HK-2 (cell line): ENCODE measurements around the gene TMOD3.
"Not testable (repeated sequence)": the region's sequence is repeated elsewhere in the genome, so short reads cannot be mapped to it uniquely, and the experiment has no call there.

Experiments
- DNase-seq: peaks from one replicate; pipeline ENCODE4 v3.0.0-alpha.2; 2018; ENCODE audit not compliant: unreplicated experiment

Gene TMOD3

DNA sequence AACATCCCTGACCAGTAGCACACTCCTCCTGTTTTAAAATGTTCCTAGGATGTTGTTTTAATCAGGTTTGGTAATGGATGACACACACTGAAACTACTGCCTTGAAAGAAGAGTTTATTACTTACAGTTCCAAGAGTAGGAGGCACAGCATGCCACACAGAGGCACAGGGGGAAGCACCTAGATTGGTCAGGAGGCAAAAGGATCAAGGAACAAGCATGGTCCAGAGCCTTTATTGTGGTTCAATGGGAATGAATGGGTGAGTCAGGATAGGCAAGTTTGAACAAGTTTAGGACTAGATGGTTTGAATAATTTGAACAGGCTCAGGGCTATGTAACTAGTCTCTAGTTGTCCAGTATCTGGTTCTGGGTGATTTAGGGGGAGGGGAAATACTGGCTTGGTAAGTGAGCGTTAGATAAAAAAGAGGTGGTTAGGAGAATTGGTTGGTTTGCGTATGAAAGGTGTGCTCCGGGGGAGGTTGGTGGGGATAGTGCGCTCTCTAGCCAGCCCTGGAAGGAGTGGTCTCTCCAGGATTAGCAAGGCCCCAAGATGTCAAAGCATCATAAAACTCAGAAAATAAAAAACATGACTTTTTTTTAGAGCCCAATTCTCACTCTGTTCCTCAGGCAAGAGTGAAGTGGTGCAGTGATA lies 35.1 kb downstream of the TMOD3 start:
- no peak for DNase-seq

DNA sequence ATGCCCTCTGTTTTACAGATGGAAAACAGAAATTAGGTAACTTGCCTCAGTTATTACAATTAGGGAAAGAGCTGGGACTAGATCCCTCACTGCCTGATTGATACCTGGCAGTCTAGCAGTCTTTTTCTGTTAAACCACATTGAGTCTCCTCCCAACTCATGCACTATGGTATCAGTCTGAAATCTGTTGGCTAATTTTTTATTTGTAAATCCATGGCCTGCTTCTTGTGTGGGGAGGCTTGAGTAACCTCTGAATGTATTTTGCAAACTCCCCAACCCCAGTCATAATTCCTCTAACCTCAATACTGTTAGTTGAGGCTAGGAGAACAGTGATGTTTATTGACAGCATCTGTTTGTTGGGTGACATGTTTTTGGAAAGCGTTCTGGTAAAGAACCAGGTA lies 35.9 kb downstream of the TMOD3 start:
- no peak for DNase-seq

DNA sequence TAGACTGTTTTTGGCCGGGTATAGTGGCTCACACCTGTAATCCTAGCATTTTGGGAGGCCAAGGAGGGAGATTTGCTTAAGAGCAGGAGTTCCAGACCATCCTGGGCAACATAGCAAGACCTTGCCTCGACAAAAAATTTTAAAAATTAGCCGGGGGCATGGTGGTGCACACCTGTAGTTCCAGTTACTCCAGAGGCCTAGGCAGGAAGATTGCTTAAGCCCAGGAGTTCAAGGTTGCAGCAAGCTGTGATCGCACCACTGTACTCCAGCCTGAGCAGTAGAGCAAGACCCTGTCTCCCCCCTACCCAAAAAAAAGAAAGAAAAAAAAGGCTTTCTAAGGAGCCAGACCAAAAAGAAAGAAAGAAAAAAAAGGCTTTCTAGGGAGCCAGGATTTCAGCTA lies 36.7 kb downstream of the TMOD3 start:
- no peak for DNase-seq

DNA sequence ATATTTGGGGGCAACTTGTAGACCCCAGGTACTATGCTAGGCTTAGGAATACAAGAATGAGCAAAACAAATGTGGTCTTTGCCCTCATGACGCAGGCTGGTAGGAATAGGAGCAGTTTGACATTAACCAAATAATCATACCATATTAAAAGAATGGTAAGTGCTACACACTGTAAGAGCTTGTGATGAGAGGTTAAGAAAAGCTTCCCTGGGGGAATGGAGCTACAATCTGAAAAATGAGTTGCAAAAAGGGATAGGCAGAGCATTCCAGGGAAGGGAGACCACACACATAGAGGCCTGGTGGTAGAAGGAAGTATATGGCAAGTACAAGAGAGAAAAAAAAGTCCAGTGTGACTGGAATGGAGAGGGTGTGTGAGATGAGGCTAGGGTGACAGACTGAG lies 37.3 kb downstream of the TMOD3 start:
- no peak for DNase-seq

DNA sequence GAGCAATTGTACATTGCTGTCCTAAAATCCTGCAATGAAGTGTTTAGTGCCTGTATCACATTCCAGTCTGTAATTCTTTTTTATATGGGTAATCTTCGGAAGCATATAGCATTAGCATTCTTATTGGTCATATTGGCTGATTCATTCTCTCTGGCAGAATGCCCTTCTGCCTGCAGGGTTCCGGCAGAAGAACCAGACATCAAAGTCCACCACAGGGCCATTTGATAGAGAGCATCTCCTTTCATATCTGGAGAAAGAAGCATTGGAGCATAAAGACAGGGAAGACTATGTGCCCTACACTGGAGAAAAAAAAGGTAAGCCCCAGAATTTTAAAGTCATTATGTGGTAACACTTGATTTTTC lies 39.6 kb downstream of the TMOD3 start:
- DNase-seq: no peak

DNA sequence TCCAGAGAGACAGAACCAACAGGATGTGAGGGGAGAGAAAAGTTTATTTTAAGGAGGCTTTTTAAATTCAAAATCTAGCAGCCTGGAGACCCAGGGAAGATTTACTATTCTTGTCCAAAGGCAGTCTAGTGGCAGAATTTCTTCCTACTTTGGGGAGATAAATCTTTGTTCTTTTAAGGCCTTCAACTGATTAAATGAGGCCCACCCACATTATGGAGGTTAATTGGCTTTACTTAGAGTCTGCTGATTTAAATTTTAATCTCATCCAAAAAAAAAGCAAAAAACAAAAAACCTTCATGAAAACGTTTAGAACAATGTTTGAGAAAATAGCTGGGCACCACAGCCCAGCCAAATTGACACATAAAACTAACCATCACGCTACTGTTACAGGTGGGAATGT lies 41.3 kb downstream of the TMOD3 start:
- DNase-seq: no peak

DNA sequence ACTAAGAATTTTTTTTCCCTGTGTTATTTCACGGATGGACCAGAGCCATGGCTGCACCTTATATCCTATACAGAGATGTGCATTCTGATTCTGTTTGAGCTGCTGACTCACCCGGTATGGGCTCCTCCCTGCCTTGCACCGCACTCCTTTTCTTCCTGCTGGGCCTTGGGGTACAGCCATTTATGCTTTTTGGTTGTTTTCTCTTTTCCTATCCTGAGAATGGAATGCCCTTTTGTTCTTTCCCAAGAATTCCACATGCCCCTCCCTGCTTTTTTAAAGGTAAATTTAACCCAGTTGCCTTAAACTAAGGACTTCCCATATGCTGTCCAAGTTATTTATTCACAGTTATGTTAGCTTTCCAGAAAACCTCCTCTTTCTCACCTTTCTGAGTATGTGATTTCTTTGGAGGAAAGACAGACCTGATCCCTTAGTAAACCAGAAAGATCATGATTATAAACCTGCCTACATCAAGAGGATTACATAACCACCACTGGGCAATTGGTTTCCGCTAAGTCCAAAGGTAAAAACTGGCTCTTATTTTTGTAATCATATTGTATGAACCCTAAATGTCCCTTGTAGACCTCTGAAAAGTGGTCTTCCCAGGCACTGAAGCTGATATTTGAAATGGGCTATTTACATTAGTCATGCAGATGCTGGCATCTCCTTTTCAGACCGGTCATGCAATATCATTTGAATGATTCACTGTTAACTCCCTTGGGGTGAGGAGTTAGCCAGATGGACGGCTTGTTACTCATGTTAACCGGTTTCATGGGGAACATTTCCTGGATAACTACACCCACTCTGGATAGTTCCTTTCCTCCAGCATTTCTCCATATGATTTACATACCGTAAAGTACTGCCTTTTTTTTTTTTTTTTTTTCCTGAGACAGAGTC lies 45.5 kb downstream of the TMOD3 start:
- peak; percentile 21 for DNase-seq

DNA sequence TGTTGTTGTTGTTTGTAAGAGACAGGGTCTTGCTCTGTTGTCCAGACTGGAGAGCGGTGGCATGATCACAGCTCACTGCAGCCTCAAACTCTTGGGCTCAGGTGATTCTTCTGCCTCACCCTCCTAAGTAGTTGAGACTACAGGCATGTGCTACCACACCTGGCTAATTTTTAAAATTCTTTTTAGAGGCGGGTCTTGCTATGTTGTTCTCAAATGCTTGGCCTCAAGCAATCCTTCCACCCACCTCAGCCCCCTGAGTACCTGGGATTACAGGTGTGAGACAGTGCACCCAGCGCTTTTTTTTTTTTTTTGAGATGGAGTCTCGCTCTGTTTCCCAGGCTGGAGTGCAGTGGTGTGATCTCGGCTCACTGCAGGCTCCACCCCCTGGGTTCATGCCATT lies 46.7 kb downstream of the TMOD3 start:
- no peak for DNase-seq

DNA sequence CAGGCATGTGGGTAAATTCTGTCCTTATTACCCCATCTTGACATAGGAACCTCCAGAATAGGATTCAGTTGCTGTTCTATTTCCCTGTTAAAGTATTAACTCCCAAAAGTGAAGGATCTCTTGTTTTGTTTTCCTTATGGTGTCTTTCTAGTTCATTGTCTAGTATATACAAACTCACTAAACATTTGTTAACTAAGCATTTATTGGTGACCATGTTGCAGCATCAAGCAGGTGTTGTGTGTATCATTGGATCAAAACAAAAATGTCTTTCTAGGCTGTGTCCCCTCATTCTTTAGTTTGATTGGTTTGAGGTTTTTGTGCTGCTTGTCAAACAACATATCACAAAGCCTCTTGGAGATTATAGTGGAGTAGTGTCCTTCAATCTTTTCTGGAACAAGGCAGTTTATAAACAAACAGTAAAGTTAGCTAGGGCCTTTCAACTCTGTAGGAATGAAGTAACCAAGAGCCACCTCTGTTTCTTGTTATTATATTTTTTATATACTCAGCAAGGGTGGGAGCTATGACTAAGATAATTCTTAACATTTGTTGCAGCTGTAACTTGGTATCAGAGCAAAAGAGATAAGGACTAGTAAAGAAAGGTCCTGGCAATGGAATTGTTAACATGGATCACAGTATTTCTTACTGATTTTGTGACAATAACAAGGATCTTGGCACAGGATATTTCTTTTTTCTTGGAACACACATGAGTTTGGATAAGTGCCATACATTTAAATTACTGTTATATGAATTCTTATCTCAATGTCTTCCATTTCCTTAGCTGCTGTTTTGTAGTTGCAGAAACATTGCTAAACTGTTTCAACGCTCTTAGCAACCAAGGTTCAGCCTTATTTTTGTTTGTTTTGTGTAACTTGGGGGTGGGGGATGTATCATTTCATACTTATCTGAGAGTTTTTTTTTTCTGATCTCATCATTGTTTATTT lies 49.3 kb downstream of the TMOD3 start:
- no peak for DNase-seq

DNA sequence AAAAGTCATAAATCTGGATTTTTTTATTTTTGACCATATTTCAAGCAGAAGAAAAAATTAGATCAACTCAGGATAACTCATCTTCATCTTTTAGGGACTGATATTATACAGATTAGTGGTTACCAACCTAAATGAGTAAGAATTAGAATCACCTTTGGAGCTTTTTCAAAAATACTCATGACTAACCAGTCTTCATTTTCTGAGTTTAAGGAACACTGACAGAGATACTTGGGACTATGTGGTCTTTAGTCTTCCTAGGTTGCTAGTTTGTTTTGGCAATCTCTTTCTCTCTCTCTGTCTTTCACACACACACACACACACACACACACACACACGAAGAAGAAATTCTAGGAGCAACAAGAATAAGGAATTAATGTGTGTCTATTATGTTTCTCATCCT lies 50.1 kb downstream of the TMOD3 start:
- DNase-seq: no peak

DNA sequence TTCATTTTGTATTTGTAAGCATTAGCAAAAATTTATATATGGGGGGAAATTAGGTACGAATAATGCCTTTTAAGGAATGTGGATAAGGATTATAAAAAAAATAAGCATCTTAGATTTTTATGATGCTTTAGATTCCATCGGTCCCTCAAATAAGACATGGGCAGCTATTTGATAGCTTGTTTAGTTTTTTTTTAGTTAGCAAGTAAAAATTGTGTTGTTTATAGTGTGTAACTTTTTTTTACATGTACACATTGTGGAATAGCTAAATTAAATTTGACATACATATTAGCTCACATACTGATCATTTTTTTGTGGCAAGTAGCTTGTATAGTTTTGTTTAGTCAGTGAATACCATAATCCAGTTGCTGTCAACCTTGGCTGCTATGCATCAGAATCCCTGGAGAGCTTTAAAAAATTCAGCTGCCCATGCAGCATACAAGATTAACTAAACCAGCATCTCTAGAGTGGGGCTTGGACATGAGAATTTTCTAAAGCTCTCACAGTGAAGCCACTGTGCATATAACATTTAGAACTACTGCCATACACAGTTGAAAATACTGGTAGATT lies 53.9 kb downstream of the TMOD3 start:
- DNase-seq: no peak

DNA sequence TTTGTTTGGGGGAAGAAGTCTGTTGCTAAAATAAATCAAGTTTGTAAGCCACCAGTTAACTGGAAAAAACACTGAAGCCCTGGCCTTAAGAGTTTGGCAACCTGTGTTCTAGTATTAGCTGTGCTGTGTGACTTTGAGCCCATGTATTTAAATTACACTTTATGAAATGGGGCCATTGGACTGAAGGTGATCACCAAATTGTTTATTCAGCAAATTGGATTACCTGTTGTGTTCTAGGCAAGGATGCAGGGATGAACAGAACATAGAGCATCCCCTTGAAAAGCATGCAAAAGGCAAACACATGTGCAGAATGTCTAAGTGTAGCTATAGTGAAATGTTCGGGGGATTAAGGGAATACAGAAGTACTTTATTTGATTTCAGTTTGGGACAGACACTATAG lies 54.6 kb downstream of the TMOD3 start:
- no peak for DNase-seq

DNA sequence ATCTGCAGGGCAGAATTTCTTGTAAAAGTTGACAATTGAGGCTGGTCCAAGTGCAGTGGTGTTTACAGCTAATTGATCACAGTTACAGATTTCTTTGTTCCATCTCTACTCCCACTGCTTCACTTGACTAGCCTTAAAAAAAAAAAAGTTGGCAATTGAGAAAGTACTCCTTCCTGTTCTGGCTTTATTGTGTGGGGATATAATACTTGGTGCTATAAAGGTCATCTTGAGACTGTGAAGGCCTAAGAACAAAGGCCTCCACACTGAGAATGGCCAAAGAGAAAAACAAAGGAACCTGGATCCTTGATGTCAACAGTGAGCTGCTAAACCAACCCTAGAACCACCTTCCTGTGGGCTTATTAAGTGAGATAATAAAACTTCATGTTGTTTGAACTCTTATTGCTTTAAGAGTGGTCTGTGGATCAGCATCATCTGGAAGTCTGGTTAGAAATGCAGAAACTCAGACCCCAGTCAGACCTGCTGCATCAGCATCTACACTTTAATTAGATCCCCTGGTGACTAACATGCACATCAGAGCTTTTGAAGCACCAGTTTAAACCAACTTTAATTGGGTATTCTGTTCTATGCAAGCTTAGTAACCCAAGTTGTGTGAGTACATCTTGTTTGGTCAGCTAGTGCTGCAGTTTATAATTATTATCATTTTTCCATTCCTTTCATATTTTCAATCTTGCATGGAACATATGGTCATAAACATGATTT lies 55.2 kb downstream of the TMOD3 start:
- DNase-seq: no peak

DNA sequence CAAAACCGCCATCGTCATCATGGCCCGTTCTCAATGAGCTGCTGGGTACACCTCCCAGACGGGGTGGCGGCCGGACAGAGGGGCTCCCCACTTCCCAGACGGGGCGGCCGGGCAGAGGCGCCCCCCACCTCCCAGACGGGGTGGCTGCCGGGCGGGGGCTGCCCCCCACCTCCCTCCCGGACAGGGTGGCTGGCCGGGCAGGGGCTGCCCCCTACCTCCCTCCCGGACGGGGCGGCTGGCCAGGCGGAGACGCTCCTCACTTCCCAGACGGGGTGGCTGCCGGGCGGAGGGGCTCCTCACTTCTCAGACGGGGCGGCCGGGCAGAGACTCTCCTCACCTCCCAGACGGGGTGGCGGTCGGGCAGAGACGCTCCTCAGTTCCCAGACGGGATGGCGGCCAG lies 56.3 kb downstream of the TMOD3 start:
- not testable (repeated sequence) for DNase-seq

DNA sequence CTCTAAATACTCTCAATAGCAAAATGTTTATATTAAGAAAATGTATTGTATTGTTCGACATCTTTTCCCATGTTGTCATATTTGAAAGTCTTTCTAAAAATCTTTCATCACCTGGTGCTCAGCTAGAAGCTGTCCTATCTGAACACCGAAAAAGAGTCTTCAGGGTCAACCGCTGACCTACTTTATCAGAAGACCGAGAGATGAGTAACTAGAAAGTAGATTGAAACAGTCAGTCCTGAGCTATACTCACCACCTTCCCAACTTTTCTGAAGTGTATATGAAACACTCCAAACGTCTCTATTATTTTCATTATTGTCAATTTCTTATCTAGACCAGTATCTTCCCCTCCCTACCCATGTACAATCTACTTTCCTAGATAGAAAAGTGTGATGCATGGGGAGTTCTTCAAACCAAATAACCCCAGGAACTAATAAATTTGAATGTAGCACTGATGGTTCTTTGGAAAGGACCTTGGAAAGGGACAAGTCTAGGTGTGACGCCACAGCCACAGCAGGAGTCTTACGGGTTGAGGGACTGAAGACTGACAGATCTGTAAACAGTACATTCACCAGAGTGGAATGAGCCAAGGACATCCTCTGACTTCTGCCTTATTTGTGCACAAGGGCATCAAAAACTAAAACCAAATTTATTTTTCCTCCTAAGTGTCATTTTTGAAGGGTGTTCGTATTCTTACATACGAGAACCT lies 58.6 kb downstream of the TMOD3 start:
- no peak for DNase-seq

DNA sequence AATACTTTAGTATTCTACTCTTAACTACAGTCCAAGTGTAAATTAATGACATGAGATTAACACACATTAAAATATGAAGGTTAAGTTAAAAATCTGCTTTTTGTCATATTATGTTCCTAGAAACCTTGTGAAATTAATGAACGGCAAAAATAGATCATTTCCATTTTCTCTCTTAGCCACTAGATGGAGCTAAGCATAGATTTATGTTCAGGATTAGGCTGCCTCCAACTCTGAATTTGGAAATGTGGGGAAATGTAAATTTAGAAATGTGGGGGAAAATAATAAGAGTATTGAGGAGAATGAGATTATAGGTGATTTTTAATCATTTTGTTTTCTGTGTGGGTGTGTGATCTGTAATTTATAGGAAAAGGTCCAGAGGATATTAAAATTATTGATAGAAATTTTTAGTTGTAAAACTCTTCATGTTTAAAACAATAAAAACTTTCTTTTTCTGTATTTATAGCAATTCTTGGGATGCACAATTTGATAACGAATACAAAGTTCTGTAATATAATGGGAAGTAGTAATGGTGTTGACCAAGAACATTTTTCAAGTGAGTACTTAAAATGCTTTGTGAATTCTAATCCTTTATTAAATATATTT lies 59.2 kb downstream of the TMOD3 start:
- no peak for DNase-seq

DNA sequence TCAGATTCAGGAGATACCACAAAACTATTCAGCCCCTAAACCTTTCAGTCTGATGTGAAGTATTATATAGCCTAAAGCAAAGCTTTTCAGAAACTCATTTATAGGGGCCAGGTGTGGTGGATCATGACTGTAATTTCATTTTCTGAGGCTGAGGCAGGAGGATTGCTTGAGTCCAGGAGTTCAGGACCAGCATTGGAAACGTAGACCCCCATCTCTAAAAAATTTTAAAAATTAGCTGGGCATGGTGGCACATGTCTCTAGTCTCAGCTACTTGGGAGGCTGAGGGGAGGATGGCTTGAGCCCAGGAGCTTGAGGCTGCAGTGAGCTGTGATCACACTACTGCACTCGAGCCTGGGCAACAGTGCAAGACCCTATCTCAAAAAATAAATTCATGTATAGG lies 60.0 kb downstream of the TMOD3 start:
- DNase-seq: no peak

DNA sequence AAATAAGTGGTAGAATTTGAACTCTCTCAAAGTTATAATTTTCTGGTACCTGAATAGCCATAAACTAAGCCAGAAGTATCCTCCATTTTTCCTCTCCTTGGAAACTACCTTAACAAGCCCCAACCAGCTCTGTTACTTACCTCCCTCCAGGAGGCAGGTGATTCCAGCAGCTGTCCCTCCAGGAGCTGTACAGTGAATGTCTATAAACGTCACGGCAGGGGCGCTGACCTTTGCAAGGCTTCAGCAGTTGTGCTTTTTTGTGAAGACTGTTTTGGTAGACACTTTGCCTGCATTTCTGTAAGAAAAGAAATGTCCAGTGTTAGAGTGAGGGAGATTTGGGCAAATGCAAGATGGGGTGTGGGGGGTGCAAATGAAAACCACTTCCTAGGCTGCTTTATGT lies 75.0 kb downstream of the TMOD3 start:
- DNase-seq: no peak

DNA sequence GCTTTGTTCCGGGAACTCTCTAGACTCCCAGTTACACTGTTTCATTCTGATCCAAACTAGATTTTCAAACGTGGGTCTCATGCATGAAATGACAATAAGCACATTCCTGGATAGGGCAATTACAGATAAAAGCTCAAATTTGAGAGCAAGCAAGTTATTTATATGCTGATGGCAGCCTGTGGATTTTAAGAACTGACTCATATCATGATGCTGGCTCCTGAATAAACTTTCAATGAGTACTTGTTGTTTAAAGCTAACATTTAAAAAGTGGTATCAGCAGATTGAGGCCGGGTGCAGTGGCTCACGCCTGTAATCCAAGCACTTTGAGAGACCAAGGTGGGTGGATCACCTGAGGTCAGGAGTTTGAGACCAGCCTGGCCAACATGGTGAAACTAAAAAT lies 75.5 kb downstream of the TMOD3 start:
- no peak for DNase-seq

DNA sequence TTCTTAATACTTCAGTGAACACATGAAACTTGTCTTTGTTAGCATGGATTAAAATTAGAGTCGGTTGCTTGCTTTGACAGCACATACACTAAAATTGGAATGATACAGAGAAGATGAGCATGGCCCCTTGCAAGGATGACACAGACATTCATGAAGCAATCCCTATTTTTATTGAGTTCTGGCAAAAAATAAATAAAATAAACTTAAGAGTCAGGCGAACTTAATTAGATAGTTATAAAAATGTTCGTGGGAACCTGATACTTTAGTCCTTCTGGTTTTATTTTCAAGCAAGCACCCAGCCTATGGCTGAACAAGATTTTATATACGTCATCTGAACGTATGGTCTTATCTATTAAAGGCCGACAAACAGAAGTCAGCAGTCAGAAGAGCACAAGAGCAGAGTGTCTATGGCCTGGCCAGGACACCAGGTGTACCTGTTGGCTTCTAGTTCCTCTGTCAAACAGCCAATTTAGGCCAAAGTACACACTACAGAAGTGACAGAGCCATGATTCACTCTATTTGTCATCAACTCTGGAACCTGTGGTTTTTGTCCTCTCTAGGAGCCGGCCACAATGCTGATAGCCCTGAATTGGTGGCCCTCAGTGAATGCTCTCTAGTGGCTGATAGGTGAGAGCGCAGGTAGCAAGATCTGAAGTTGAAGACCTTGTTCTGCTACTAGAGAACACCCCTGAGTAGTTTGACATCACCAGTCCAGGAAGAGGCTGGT lies 77.8 kb downstream of the TMOD3 start:
- peak; percentile 45 for DNase-seq
